Right lobe of liver (tissue), 6 donors: Measurements from ENCODE around the gene MSGN1. TPM values are rescaled to one million over a fixed set of nuclear protein-coding genes. Genes with fewer than 3 reads are reported as not detected.

Source experiments
- ATAC-seq, 4 donors: fragments of 200-7000 bp; cut with Tn5 transposase; one replicate each; pipeline ENCODE4 v1.9.1; 2020; ENCODE audit warnings: mild to moderate bottlenecking in 4 of 4, moderate library complexity in 4 of 4
- DNase-seq, 3 donors: peaks; one replicate each; pipeline ENCODE4 v3.0.0-alpha.2; 2020
- H3K27ac ChIP-seq, 3 donors: fragments of 200-600 bp; one replicate each; pipeline ENCODE4 v1.8.0; 2022
- H3K27me3 ChIP-seq, 2 donors: fragments of 200-600 bp; one replicate each; pipeline ENCODE4 v1.8.0; 2022
- H3K36me3 ChIP-seq, 4 donors: fragments of 200-600 bp; sonication (generic) in 1 of 4; one replicate each; pipeline versions ENCODE4 v1.5.1 to v1.8.0; 2017 to 2022; ENCODE audit warnings: control low read depth in 1 of 4
- H3K4me1 ChIP-seq, 4 donors: fragments of 200-600 bp; sonication (generic) in 1 of 4; one replicate each; pipeline versions ENCODE4 v1.5.1 to v1.8.0; 2017 to 2022; ENCODE audit warnings: control low read depth in 1 of 4
- H3K4me3 ChIP-seq, 3 donors: fragments of 200-600 bp; one replicate each; pipeline ENCODE4 v1.8.0; 2022
- H3K9me3 ChIP-seq, 4 donors: fragments of 200-600 bp; sonication (generic) in 1 of 4; one replicate each; pipeline versions ENCODE4 v1.5.1 to v1.8.0; 2017 to 2022; ENCODE audit warnings: control low read depth in 1 of 4
- CTCF ChIP-seq, 4 donors: fragments of 200-600 bp in 3 of 4; fragments of 450-650 bp in 1 of 4; IDR thresholded peaks; one replicate each; pipeline versions ENCODE4 v1.5.1 to v1.8.0; 2016 to 2022; ENCODE audit warnings: antibody characterized with exemption in 4 of 4, mild to moderate bottlenecking in 2 of 4
- POLR2A ChIP-seq: fragments of 450-650 bp; IDR thresholded peaks from one replicate; pipeline ENCODE4 v1.6.1; 2017; ENCODE audit warnings: antibody characterized with exemption, mild to moderate bottlenecking
- WGBS: methylation state at CpG from one replicate; pipeline ENCODE4 v1.1.6; 2018; ENCODE audit warnings: low coverage, low lambda C conversion rate; ENCODE audit not compliant: insufficient coverage; ENCODE audit errors: missing lambda C conversion rate; 5-methylcytosine and 5-hydroxymethylcytosine counted together
- intact Hi-C, 2 donors: fragments of 100-400 bp; cut with DNase I; formaldehyde crosslinking; loops; one replicate each; pipeline versions ENCODE4 v1.11.2 to v1.14.1; 2022
- long read RNA-seq: library from polyadenylated mRNA; unstranded; transcript quantifications from one replicate; pipeline ENCODE4 v2.0.0, GENCODE V29; 2019
- total RNA-seq, 6 experiments: library from RNA; depleted of rRNA in 2 of 6; stranded (reverse); fragments of >200 nt in 2 of 6; fragmentation: NEBNext Ultra II Directional in 3 of 6; extraction: Animal tissue kit (Norgen Biotek cat#: 25700) in 3 of 6; gene quantifications; one replicate each; pipeline versions ENCODE4 v1.1.0 to v1.2.4, GENCODE V29; 2016 to 2023
- donor health status: DM: no; HTN: yes; CAD: no.
- donor health status: DM: no; HTN: no; CAD: no.
- donor health status: DM: no; HTN: no; CAD: no.
- donor health status: DM: no; HTN: yes; CAD: no.
- donor health status: DM: no; HTN: yes; CAD: no.

MSGN1 gene
- not detected for total RNA-seq
- long read RNA-seq: 0 reads

- TF ChIP-seq POLR2A (no peak), CTCF (IDR thresholded peaks at IDR 0.05) (no peak)
- Histone ChIP-seq H3K4me3 (no peak within 1 kb of the TSS), H3K9me3 (no peaks in the 10 kb centered on the region), H3K27me3 (no peaks in the 10 kb centered on the region), H3K36me3 (no peaks in the 10 kb centered on the region), H3K27ac (no peak within 1 kb of the TSS), H3K4me1 (no peaks in the 10 kb centered on the region)
- intact Hi-C loops: no loop called here
- ATAC-seq (no peak), DNase-seq (no peak)
- 85% methylated on average over 11 of the region's 26 CpGs for WGBS
These were observed at the start of gene MSGN1 for GRCh38 chr2:17816396-17817245. MSGN1 (plus strand) TSS chr2:17816460; CDS start chr2:17816519, 59 bp downstream.

- ATAC-seq: peak in 3 of 4 donors; percentile 8 to 64 (median 33)
- peak overlapping the region in 1 of 3 donors; percentile 16 for H3K27ac ChIP-seq
- H3K4me1 ChIP-seq: peaks cover 0 to 22% (median 11%) of the 10 kb centered on the region in 4 donors
- intact Hi-C loops: no loop called here
- WGBS: 22% methylated on average over 4 of the region's 4 CpGs
- H3K36me3 ChIP-seq: peaks cover 0 to 2% (median 0%) of the 10 kb centered on the region in 4 donors
- no peak for DNase-seq
- no peaks in the 10 kb centered on the region for H3K27me3 ChIP-seq
- no peak overlapping the region for H3K4me3 ChIP-seq
- no peaks in the 10 kb centered on the region for H3K9me3 ChIP-seq
- no peak for TF ChIP-seq POLR2A
- no peak for TF ChIP-seq CTCF (IDR thresholded peaks at IDR 0.05)
These were observed 47.4 kb upstream of the MSGN1 start for GRCh38 chr2:17768894-17769293.

- TF ChIP-seq CTCF (IDR thresholded peaks at IDR 0.05) (no peak), POLR2A (no peak)
- WGBS: 100% methylated on average over 2 of the region's 2 CpGs
These were observed 44.3 kb upstream of the MSGN1 start for GRCh38 chr2:17771956-17772355.

GRCh38 chr2:17772532-17772931 is 43.7 kb upstream of the MSGN1 start:
- no peak for DNase-seq
- Histone ChIP-seq H3K27me3 (no peaks in the 10 kb centered on the region), H3K27ac (no peak overlapping the region), H3K4me1 (no peaks in the 10 kb centered on the region), H3K36me3 (peaks cover 0 to 2% (median 0%) of the 10 kb centered on the region in 4 donors), H3K4me3 (no peak overlapping the region), H3K9me3 (no peaks in the 10 kb centered on the region)
- intact Hi-C loops: no loop called here
- no peak for ATAC-seq
- TF ChIP-seq CTCF (IDR thresholded peaks at IDR 0.05): no peak
- no peak for TF ChIP-seq POLR2A
- 92% methylated on average over 2 of the region's 2 CpGs for WGBS

More at GRCh38 chr2:17771956-17772355, 44.3 kb upstream of the MSGN1 start:
- Histone ChIP-seq H3K27me3 (no peaks in the 10 kb centered on the region), H3K4me1 (no peaks in the 10 kb centered on the region), H3K4me3 (no peak overlapping the region), H3K36me3 (peaks cover 0 to 2% (median 0%) of the 10 kb centered on the region in 4 donors), H3K9me3 (no peaks in the 10 kb centered on the region), H3K27ac (no peak overlapping the region)
- DNase-seq: no peak
- no peak for ATAC-seq
- intact Hi-C loops: no loop called here
